ENCODE data around the gene ZNF440.
"Not testable (repeated sequence)": the region's sequence is repeated elsewhere in the genome, so short reads cannot be mapped to it uniquely, and the experiment has no call there.

ZNF440 gene

GRCh38 chr19:11872624-11873023 is 58.6 kb downstream of the ZNF440 start:
- TF ChIP-seq CTCF (IDR thresholded peaks at IDR 0.05; ENCODE audit: borderline replicate concordance, insufficient read depth, low read depth, low read length), result no peak
- H3K4me3 ChIP-seq (ENCODE audit: low read depth, low read length), result no peak overlapping the region

DNA sequence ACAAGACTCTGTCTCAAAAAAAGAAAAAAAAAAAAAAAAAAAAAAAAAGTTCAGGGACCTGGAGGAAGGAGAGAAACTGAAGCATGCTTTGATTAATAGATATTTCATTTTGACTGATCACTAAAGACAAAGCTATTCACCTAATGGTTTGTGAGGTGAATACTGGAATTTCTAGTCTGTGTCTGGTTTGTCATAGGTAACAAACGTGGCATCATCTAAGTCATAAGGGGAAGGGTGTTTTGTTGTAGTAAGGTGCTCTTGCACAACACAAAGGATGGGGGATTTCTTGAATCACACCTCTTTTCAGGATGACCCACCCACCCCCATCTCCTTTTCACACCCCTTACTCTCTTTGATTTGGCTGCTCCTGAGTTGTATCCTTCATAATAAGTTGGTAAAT is 59.7 kb downstream of the ZNF440 start:
- no peak for TF ChIP-seq CTCF (IDR thresholded peaks at IDR 0.05; ENCODE audit: borderline replicate concordance, insufficient read depth, low read depth, low read length)
- no peak overlapping the region for H3K4me3 ChIP-seq (ENCODE audit: low read depth, low read length)

GRCh38 chr19:11879687-11880266 is 65.7 kb downstream of the ZNF440 start:
- H3K4me3 ChIP-seq (ENCODE audit: low read depth, low read length), result not testable (repeated sequence)

GRCh38 chr19:11880598-11880997 is 66.5 kb downstream of the ZNF440 start:
- TF ChIP-seq CTCF (IDR thresholded peaks at IDR 0.05; ENCODE audit: borderline replicate concordance, insufficient read depth, low read depth, low read length), result no peak
- H3K4me3 ChIP-seq (ENCODE audit: low read depth, low read length), result no peak overlapping the region

GRCh38 chr19:11881151-11881800 is 67.2 kb downstream of the ZNF440 start:
- TF ChIP-seq CTCF (IDR thresholded peaks at IDR 0.05; ENCODE audit: borderline replicate concordance, insufficient read depth, low read depth, low read length), result peak; percentile 57
- H3K4me3 ChIP-seq (ENCODE audit: low read depth, low read length), result no peak overlapping the region

DNA sequence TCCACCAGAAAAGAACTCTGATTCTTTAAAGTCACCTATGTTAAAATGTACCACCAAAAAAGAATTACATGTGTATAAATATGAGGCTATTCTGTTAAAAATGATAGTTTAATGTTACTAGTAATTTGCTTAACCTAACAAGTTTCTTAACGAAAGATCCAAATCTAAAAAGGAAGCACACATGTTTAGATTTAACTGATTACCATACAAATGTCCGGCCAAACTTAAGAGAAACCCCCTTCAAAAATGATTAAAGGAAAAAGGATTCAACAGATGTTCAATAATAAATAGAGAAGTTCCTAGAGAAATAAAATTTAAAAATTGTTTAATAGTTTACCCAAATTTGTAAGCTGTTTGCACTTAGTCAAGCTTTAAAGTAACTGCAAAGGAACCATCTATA is 68.5 kb downstream of the ZNF440 start:
- H3K4me3 ChIP-seq (ENCODE audit: low read depth, low read length), result no peak overlapping the region
- TF ChIP-seq CTCF (IDR thresholded peaks at IDR 0.05; ENCODE audit: borderline replicate concordance, insufficient read depth, low read depth, low read length), result no peak

All from GM12875 (cell line).